ENCODE data around the gene MRPL28. TPM values are rescaled to one million over a fixed set of nuclear protein-coding genes. Genes with fewer than 3 reads are reported as not detected.
"Not testable (repeated sequence)": the region's sequence is repeated elsewhere in the genome, so short reads cannot be mapped to it uniquely, and the experiment has no call there.

Gene MRPL28
- total RNA-seq (2022), result 82.4 and 91.2 TPM in 2 replicates
- percentile 57 among the genes with signal in this experiment for Bru-seq, nascent RNA
- percentile 71 among the genes with signal in this experiment for BruChase-seq, experiment 1, labeled RNA remaining after a 2-hour chase
- percentile 86 among the genes with signal in this experiment for BruChase-seq, experiment 2, labeled RNA remaining after a 6-hour chase
- long read RNA-seq, transcript MRPL28-201 (6 exons, 1,098 nt), result major isoform, 123 of 198 reads
- long read RNA-seq, transcript MRPL28-202 (6 exons, 865 nt), result minor isoform, 7 of 198 reads
- long read RNA-seq, partial matches to known transcripts, result 56 of 198 reads
- long read RNA-seq, other reads (novel, unspliced or antisense), result 8 of 198 reads

DNA sequence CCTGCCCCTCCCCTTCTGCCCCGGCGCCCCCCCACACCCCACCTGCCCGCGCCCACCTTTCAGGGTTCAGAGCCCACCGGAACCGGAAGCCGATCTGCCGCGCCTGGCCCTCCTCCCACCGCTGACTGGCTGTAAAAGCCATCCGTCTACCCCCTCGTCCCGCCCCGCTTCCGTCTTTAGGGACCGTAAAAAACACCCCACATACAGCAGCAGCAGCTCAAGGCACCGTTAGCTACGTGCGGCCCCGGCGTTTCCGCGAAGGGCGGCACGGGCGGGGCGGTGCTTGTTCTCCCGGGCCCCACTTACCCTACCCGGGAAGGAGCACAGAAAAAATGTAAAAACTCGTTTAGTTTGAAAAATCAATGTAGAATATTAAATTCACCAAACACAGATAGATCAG, at the start of gene MRPL28:
Gene MRPL28, minus strand, starts transcription at position 96 of the 400 bp plus-strand sequence. CDS start 320 bp downstream, outside the sequence.
- Mint-ChIP-seq H3K4me1 (ENCODE audit: low read depth, unreplicated experiment) (no peaks in the 10 kb centered on the region), H3K27ac (ENCODE audit: unreplicated experiment) (peak within 1 kb of the TSS; percentile 96), H3K27me3 (ENCODE audit: insufficient read depth, unreplicated experiment) (no peaks in the 10 kb centered on the region), H3K36me3 (ENCODE audit: insufficient read depth, unreplicated experiment) (peaks cover 42% of the 10 kb centered on the region), H3K4me3 (ENCODE audit: unreplicated experiment) (peak within 1 kb of the TSS; percentile 91), H3K9me3 (ENCODE audit: unreplicated experiment) (no peaks in the 10 kb centered on the region)
- Histone ChIP-seq H3K9me3 (no peaks in the 10 kb centered on the region), H3K27me3 (replicated peaks; ENCODE audit: control insufficient read depth, insufficient read depth, low read length) (no peaks in the 10 kb centered on the region), H3K4me3 (ENCODE audit: low read depth, low read length) (peak within 1 kb of the TSS; percentile 38), H3K4me1 (no peaks in the 10 kb centered on the region), H3K36me3 (ENCODE audit: control insufficient read depth, insufficient read depth, low read length) (peaks cover 2% of the 10 kb centered on the region)
- TF ChIP-seq, protein P1, sequence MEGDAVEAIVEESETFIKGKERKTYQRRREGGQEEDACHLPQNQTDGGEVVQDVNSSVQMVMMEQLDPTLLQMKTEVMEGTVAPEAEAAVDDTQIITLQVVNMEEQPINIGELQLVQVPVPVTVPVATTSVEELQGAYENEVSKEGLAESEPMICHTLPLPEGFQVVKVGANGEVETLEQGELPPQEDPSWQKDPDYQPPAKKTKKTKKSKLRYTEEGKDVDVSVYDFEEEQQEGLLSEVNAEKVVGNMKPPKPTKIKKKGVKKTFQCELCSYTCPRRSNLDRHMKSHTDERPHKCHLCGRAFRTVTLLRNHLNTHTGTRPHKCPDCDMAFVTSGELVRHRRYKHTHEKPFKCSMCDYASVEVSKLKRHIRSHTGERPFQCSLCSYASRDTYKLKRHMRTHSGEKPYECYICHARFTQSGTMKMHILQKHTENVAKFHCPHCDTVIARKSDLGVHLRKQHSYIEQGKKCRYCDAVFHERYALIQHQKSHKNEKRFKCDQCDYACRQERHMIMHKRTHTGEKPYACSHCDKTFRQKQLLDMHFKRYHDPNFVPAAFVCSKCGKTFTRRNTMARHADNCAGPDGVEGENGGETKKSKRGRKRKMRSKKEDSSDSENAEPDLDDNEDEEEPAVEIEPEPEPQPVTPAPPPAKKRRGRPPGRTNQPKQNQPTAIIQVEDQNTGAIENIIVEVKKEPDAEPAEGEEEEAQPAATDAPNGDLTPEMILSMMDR (IDR thresholded peaks at IDR 0.05; ENCODE audit: insufficient read depth in 1 of 2, low read depth in 1 of 2, low read length in 1 of 2, severe bottlenecking in 1 of 2, unreplicated experiment in 1 of 2), result no peak
- intact Hi-C loops (cut with micrococcal nuclease; ENCODE audit: unreplicated experiment), result no loop called here
- ChIA-PET CTCF (interaction anchor here (0.8 to 1.4 kb wide), 4 partner anchors 8 to 263 kb away, joined by 3 to 6 read pairs (median 4); partner anchors contain the start of gene AXIN1), POLR2A (interaction anchor here (0.5 to 0.8 kb wide), 4 partner anchors 17 to 1122 kb away, joined by 3 to 5 read pairs (median 4); no protein-coding TSS in a partner anchor)
- DNase-seq, result peak; percentile 92 to 93
- no TSS peak for BruUV-seq (replicated peaks)

DNA sequence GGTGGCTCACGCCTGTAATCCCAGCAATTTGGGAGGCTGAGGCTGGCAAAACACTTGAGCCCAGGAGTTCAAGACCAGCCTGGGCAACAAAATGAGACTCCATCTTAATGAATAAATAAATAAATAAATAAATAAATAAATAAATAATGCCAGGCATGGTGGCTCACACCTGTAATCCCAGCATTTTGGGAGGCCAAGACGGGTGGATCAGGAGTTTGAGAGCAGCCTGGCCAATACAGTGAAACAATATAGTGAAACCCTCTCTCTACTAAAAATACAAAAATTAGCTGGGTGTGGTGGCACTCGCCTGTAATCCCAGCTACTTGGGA, 44.8 kb upstream of the MRPL28 start:
- H3K27me3 Mint-ChIP-seq (ENCODE audit: insufficient read depth, unreplicated experiment); intact Hi-C loops (cut with micrococcal nuclease; ENCODE audit: unreplicated experiment); BruUV-seq (replicated peaks); H3K4me3 Mint-ChIP-seq (ENCODE audit: unreplicated experiment); H3K36me3 ChIP-seq (ENCODE audit: control insufficient read depth, insufficient read depth, low read length); H3K4me1 Mint-ChIP-seq (ENCODE audit: low read depth, unreplicated experiment); H3K9me3 Mint-ChIP-seq (ENCODE audit: unreplicated experiment); H3K9me3 ChIP-seq; DNase-seq; POLR2A ChIA-PET; H3K27me3 ChIP-seq (replicated peaks; ENCODE audit: control insufficient read depth, insufficient read depth, low read length); CTCF ChIA-PET; H3K4me3 ChIP-seq (ENCODE audit: low read depth, low read length); H3K4me1 ChIP-seq: not testable (repeated sequence)
- Mint-ChIP-seq H3K27ac (ENCODE audit: unreplicated experiment) (peak overlapping the region; percentile 57), H3K36me3 (ENCODE audit: insufficient read depth, unreplicated experiment) (peaks cover 10% of the 10 kb centered on the region)

DNA sequence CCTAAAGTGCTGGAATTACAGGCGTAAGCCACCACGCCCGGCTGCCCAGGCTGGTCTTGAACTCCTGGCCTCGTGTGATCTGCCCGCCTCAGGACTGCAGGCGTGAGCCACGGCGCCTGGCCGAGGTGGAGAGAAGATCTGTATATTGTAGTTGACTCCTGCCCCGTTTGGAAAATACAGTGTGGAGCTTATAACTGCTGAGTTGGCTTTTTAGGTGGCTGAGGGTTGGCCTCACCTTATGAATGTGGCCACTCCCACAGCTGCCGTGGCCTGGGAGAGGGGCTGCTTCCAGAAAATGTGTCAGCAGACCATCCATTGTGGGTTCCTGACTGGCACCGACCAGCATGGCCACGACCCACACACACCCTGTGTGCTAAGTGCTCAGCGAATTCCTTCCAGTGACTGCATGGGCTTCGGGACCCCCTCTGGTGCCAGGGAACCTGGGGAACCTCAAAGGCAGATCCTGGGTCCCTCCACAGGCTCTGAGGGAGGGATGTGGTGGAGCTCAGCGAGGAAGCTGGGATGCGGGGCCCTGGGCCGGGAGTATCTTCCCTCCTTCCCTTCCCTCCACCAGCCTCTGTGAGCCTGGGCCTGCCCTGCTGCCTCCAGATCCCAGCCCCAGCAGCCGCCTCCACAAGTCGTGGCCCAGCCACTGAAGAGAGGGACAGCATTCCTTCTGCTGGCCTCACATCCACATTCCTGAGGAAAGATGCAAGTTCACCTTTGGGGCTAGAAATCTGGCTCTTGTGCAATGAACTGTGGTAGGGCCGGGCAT, 44.2 kb upstream of the MRPL28 start:
- Histone ChIP-seq H3K9me3 (no peaks in the 10 kb centered on the region), H3K4me1 (no peaks in the 10 kb centered on the region; the same call in 1 of the 2 replicates), H3K36me3 (ENCODE audit: control insufficient read depth, insufficient read depth, low read length) (peaks cover 2% of the 10 kb centered on the region; the same call in 1 of the 2 replicates), H3K4me3 (ENCODE audit: low read depth, low read length) (no peak overlapping the region), H3K27me3 (replicated peaks; ENCODE audit: control insufficient read depth, insufficient read depth, low read length) (no peaks in the 10 kb centered on the region)
- CTCF ChIA-PET, result no interaction called here
- no peaks in the 10 kb centered on the region for H3K27me3 Mint-ChIP-seq (ENCODE audit: insufficient read depth, unreplicated experiment)
- BruUV-seq (replicated peaks), result no TSS peak
- peaks cover 13% of the 10 kb centered on the region for H3K36me3 Mint-ChIP-seq (ENCODE audit: insufficient read depth, unreplicated experiment)
- intact Hi-C loops (cut with micrococcal nuclease; ENCODE audit: unreplicated experiment), result no loop called here
- peak overlapping the region; percentile 57 for H3K27ac Mint-ChIP-seq (ENCODE audit: unreplicated experiment)
- no peak overlapping the region for H3K4me3 Mint-ChIP-seq (ENCODE audit: unreplicated experiment)
- H3K9me3 Mint-ChIP-seq (ENCODE audit: unreplicated experiment), result no peaks in the 10 kb centered on the region
- no peak for DNase-seq
- POLR2A ChIA-PET, result no interaction called here
- no peaks in the 10 kb centered on the region for H3K4me1 Mint-ChIP-seq (ENCODE audit: low read depth, unreplicated experiment)
- TF ChIP-seq, protein P1 (IDR thresholded peaks at IDR 0.05; ENCODE audit: insufficient read depth in 1 of 2, low read depth in 1 of 2, low read length in 1 of 2, severe bottlenecking in 1 of 2, unreplicated experiment in 1 of 2), result no peak
